Measurements from ENCODE around the gene RPL3. TPM values are rescaled to one million over a fixed set of nuclear protein-coding genes. Genes with fewer than 3 reads are reported as not detected.

RPL3 gene
- total RNA-seq, 1 experiment from 2014 or later: 3,009 TPM

GRCh38 chr22:39360674-39361413, 41.4 kb upstream of the RPL3 start (continued):
- TF ChIP-seq FOXP4 (CRISPR knock-in tag; IDR thresholded peaks at IDR 0.05): no peak
- no peak for TF ChIP-seq AFF4 (CRISPR knock-in tag; IDR thresholded peaks at IDR 0.05; ENCODE audit: borderline replicate concordance)
- no peak for TF ChIP-seq ZNF532 (CRISPR knock-in tag; IDR thresholded peaks at IDR 0.05; ENCODE audit: borderline replicate concordance)
- no peak for TF ChIP-seq E2F4 (CRISPR knock-in tag; IDR thresholded peaks at IDR 0.05; ENCODE audit: borderline replicate concordance, low read depth)
- TF ChIP-seq SOX15 (CRISPR knock-in tag; IDR thresholded peaks at IDR 0.05): no peak
- TF ChIP-seq USF1 (CRISPR knock-in tag; IDR thresholded peaks at IDR 0.05): no peak
- TF ChIP-seq AR (CRISPR knock-in tag; IDR thresholded peaks at IDR 0.05): no peak
- TF ChIP-seq STAT6 (CRISPR knock-in tag; conservative IDR thresholded peaks at IDR 0.05; ENCODE audit: low read depth): no peak
- TF ChIP-seq E2F1 (CRISPR knock-in tag; IDR thresholded peaks at IDR 0.05): no peak
- TF ChIP-seq SMAD4 (CRISPR knock-in tag; IDR thresholded peaks at IDR 0.05): no peak
- TF ChIP-seq E2F5 (CRISPR knock-in tag; IDR thresholded peaks at IDR 0.05): no peak
- TF ChIP-seq ATF2 (CRISPR knock-in tag; IDR thresholded peaks at IDR 0.05; ENCODE audit: borderline replicate concordance, low read depth): no peak
